ENCODE data around the gene TPRX2.
A peak's percentile ranks its signal among the peaks of the same experiment; 100 is the strongest.
"Not testable (repeated sequence)": the region's sequence is repeated elsewhere in the genome, so short reads cannot be mapped to it uniquely, and the experiment has no call there.

TPRX2 gene

GRCh38 chr19:47848425-47848822, 10.6 kb upstream of the TPRX2 start:
- no peak for TF ChIP-seq CTCF (IDR thresholded peaks at IDR 0.05; ENCODE audit: insufficient read depth, low read depth, low read length, missing control alignments)
- DNase-seq (ENCODE audit: low read depth): no peak
- no peak overlapping the region for H3K4me3 ChIP-seq (ENCODE audit: low read length)

GRCh38 chr19:47848823-47849473, 10.1 kb upstream of the TPRX2 start:
- peak; percentile 17 for TF ChIP-seq CTCF (IDR thresholded peaks at IDR 0.05; ENCODE audit: insufficient read depth, low read depth, low read length, missing control alignments)
- DNase-seq (ENCODE audit: low read depth): no peak

GRCh38 chr19:47853003-47853402, 6.0 kb upstream of the TPRX2 start:
- no peak overlapping the region for H3K4me3 ChIP-seq (ENCODE audit: low read length)
- no peak for TF ChIP-seq CTCF (IDR thresholded peaks at IDR 0.05; ENCODE audit: insufficient read depth, low read depth, low read length, missing control alignments)
- no peak for DNase-seq (ENCODE audit: low read depth)

More at GRCh38 chr19:47848823-47849473, 10.1 kb upstream of the TPRX2 start:
- H3K4me3 ChIP-seq (ENCODE audit: low read length): no peak overlapping the region

GRCh38 chr19:47854459-47854858, 4.6 kb upstream of the TPRX2 start:
- no peak for DNase-seq (ENCODE audit: low read depth)
- no peak overlapping the region for H3K4me3 ChIP-seq (ENCODE audit: low read length)
- no peak for TF ChIP-seq CTCF (IDR thresholded peaks at IDR 0.05; ENCODE audit: insufficient read depth, low read depth, low read length, missing control alignments)

GRCh38 chr19:47858231-47858630, 804 bp upstream of the TPRX2 start:
- peak; percentile 15 for DNase-seq (ENCODE audit: low read depth)
- not testable (repeated sequence) for H3K4me3 ChIP-seq (ENCODE audit: low read length)

- not testable (repeated sequence) for DNase-seq (ENCODE audit: low read depth); H3K4me3 ChIP-seq (ENCODE audit: low read length)
Observed at GRCh38 chr19:47859838-47860237, 803 bp downstream of the TPRX2 start.

- no peak for TF ChIP-seq CTCF (IDR thresholded peaks at IDR 0.05; ENCODE audit: insufficient read depth, low read depth, low read length, missing control alignments)
- no peak for DNase-seq (ENCODE audit: low read depth)
- H3K4me3 ChIP-seq (ENCODE audit: low read length): no peak overlapping the region
Observed at GRCh38 chr19:47860602-47861297, 1.7 kb downstream of the TPRX2 start.

- DNase-seq (ENCODE audit: low read depth): no peak
- H3K4me3 ChIP-seq (ENCODE audit: low read length): no peak overlapping the region
- no peak for TF ChIP-seq CTCF (IDR thresholded peaks at IDR 0.05; ENCODE audit: insufficient read depth, low read depth, low read length, missing control alignments)
Observed at GRCh38 chr19:47861630-47862029, 2.6 kb downstream of the TPRX2 start.
